Choroid plexus epithelial cell (primary cell): Measurements from ENCODE around the gene ARHGEF2.

Experiments
- DNase-seq: peaks from one replicate; pipeline ENCODE4 v3.0.0-alpha.2; 2010; ENCODE audit warnings: low read depth
- H3K4me3 ChIP-seq: 2 replicates; pipeline ENCODE4 v1.5.1; 2011; ENCODE audit warnings: low read depth, mild to moderate bottlenecking, control low read depth, low read length, moderate library complexity
- TF ChIP-seq, protein P1 (sequence below): conservative IDR thresholded peaks from 2 replicates; pipeline ENCODE4 v1.5.1; 2011; ENCODE audit warnings: low read depth, mild to moderate bottlenecking, control low read depth, inconsistent platforms, low read length, moderate library complexity

Gene ARHGEF2

DNA sequence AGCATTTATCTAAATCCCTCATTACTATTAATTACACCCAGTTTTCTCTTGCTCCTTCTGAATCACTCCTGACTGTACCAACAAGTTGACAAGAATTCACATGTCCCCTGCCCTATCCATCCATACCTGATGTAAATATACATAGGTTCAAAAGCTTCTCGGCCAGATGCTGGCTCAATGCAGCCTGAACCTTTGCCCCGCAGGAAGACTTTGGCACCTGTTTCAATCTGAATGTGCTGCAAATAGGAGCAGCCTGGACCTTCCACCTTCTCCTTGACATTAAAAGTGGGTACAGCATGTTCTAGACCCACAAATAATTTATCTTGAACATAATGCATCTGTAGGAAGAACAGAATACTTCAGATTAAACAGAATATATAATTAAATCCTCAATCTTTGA is 52.8 kb downstream of the ARHGEF2 start:
- DNase-seq = no peak
- no peak overlapping the region for H3K4me3 ChIP-seq
- TF ChIP-seq, protein P1, sequence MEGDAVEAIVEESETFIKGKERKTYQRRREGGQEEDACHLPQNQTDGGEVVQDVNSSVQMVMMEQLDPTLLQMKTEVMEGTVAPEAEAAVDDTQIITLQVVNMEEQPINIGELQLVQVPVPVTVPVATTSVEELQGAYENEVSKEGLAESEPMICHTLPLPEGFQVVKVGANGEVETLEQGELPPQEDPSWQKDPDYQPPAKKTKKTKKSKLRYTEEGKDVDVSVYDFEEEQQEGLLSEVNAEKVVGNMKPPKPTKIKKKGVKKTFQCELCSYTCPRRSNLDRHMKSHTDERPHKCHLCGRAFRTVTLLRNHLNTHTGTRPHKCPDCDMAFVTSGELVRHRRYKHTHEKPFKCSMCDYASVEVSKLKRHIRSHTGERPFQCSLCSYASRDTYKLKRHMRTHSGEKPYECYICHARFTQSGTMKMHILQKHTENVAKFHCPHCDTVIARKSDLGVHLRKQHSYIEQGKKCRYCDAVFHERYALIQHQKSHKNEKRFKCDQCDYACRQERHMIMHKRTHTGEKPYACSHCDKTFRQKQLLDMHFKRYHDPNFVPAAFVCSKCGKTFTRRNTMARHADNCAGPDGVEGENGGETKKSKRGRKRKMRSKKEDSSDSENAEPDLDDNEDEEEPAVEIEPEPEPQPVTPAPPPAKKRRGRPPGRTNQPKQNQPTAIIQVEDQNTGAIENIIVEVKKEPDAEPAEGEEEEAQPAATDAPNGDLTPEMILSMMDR = no peak

DNA sequence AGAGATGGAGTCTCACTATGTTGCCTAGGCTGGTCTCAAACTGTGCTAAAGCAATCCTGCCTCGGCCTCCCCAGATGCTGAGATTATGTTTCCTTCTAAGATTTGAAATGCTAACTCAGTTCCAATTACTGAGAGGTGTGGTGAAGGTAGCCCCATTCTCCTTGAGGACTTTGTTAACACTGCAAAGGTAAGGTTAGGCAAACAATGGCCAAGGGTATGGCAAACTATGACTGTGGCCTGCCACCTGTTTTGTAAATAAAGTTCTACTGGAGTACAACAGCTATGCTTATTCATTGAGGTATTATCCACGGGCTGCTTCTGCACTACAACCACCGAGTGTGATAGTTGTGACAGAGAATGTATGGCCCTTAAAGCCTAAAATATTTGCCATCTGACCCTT is 57.6 kb downstream of the ARHGEF2 start:
- TF ChIP-seq, protein P1 = no peak
- no peak overlapping the region for H3K4me3 ChIP-seq
- no peak for DNase-seq

DNA sequence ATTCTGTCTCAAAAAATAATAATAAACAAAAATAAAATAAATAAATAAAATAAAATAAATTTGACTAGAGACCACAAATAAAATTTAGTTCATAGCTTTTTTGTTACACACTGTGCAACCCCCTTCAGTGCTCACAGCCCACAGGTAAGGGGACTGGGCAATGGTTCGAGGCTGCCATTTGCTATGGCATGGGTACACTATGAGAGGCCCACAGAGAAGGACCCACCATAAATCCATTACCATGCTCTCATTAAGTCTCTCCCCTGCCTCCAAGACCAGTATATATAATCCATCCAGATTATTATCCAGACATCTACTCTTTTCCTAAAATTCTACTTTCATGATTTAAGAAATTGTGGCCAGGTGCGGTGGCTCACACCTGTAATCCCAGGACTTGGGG is 58.5 kb downstream of the ARHGEF2 start:
- TF ChIP-seq, protein P1 = no peak
- H3K4me3 ChIP-seq = no peak overlapping the region
- no peak for DNase-seq

DNA sequence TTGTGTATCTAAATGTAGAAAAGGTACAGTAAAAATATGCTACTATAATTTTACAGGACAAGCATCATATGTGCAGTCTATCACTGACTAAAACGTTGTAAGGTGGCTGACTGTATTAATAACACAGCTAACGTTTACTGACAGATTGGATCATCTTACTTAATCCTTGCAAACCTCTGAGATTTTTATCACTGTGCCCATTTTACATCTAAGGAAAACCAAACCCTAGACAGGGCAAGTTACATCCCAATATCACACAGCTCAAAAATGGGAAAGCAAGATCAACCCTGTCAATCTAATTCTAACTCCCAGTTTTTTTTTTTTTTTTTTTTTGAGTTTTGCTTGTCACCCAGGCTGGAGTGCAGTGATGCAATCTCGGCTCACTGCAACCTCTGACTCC is 59.7 kb downstream of the ARHGEF2 start:
- TF ChIP-seq, protein P1 = no peak
- H3K4me3 ChIP-seq = no peak overlapping the region
- no peak for DNase-seq

DNA sequence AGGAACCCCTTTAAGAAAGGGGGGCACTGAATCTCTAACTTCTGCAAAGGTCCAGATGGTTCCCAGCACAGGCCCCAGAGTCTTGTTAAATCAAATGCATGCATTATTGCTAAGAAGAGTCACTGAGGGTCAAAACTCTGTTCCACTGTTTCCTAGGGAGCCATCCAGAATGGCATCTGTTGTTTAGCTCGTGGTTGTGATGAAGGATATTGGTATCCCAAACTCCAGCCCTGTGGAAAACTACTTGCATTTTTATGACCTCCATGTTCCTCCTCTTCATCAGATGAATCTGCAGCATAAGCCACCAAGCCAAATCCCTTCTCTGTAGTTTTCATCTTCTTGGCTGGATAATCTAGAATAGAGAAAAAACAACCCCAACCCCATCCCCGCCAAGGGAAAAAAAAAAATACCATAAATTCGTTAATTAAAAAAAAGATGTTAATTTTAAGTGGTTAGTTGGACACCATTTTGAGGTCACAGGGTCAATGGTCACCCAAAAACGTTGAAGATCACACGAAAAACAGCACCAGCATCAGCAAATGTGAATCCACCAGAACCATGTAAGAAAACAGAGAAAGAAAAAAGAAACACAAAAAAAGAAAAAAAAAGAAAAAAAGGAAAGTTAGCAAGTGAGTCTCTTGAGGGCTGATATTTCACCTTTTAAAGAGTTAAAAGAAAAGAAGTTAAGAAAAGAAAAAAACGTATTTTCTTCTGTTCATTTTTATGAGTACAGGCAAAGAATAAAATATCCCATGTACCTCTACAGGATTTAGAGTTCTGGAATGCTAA is 64.2 kb downstream of the ARHGEF2 start:
- TF ChIP-seq, protein P1 = no peak
- no peak for DNase-seq
- no peak overlapping the region for H3K4me3 ChIP-seq

DNA sequence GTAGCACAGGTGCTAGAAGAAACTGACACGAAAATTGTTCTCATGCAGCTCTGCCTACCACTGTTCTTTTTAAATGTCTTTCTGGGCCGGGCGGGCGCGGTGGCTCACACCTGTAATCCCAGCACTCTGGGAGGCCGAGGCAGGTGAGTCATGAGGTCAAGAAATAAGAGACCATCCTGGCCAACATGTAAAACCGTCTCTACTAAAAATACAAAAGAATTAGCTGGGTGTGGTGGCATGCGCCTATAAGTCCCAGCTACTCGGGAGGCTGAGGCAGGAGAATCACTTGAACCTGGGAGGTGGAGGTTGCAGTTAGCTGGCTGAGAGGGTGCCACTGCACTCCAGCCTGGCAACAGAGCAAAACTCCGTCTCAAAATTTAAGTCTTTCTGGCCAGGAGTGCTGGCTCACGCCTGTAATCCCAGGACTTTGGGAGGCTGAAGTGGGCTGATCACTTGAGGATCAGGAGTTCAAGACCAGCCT is 66.3 kb downstream of the ARHGEF2 start:
- no peak for DNase-seq
- TF ChIP-seq, protein P1 = no peak
- no peak overlapping the region for H3K4me3 ChIP-seq
